GM12865 (cell line): ENCODE measurements around the gene TRPC1.

Experiments used
- DNase-seq: peaks from one replicate; pipeline ENCODE4 v3.0.0; 2010; ENCODE audit warnings: low read depth
- H3K4me3 ChIP-seq: 2 replicates; pipeline ENCODE4 v1.5.1; 2011; ENCODE audit warnings: mild to moderate bottlenecking, low read depth, low read length, control low read depth
- CTCF ChIP-seq: IDR thresholded peaks from 2 replicates; pipeline ENCODE4 v1.5.1; 2011; ENCODE audit warnings: low read length, control low read depth, low read depth, inconsistent platforms; ENCODE audit not compliant: insufficient read depth; ENCODE audit errors: missing control alignments

TRPC1 gene

GRCh38 chr3:142818651-142819050 is 94.8 kb downstream of the TRPC1 start:
- no peak for TF ChIP-seq CTCF
- no peak for DNase-seq
- no peak overlapping the region for H3K4me3 ChIP-seq

GRCh38 chr3:142819179-142819578 is 95.3 kb downstream of the TRPC1 start:
- no peak for TF ChIP-seq CTCF
- no peak overlapping the region for H3K4me3 ChIP-seq
- no peak for DNase-seq

DNA sequence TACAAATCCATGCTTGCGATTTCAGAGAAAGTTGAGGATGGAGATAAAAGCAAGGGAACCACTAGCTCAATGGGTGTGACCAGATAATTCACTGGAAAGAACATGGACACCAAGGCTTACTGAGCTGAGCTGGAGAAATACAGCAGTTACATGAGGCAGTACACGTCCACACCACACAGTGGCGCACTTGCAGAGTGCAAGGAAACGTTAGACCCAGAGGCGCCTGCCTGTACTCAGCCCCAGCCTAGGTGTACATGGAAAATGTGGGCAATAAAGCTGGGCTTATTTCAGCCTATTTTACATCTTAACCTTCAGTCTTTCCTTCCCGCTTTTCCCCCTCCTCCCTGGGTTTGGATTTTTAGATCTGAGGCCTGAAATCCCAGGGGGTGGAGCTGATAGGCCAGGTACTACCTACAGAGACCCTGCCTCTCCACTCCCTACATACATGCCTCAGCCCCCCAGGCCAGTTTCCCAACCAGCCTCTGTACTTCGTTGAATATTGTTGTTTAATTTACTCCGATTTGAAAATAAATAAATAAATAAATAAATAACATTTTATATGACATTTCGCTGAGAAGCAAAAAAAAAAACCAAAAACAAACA is 105.0 kb downstream of the TRPC1 start:
- H3K4me3 ChIP-seq, result no peak overlapping the region
- DNase-seq, result peak; percentile 83
- TF ChIP-seq CTCF, result peak; percentile 87

- DNase-seq, result no peak
- no peak overlapping the region for H3K4me3 ChIP-seq
- TF ChIP-seq CTCF, result no peak
Measured at GRCh38 chr3:142837526-142837925, 113.7 kb downstream of the TRPC1 start.

DNA sequence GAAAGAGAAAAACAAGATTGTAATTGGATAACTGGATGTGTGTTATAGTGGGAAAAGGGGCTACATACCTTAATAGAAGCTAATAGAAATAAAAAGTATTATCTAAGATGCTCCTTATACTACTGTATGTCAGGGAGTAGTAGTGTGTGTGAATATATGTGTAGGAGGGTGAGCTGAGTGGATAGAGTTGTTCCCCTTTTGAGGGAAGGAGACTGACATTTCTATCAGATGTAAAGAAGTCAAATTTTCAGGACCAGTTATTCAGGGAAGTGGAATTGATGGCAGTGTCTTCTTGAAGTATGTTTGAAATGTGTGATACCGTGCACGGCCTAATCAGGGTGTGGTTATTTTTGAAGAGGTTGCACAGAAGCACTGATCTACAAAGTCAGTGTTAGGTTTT is 116.0 kb downstream of the TRPC1 start:
- no peak overlapping the region for H3K4me3 ChIP-seq
- no peak for TF ChIP-seq CTCF
- no peak for DNase-seq

- no peak overlapping the region for H3K4me3 ChIP-seq
- DNase-seq, result peak; percentile 40
- TF ChIP-seq CTCF, result peak; percentile 42
Measured at GRCh38 chr3:142844339-142844977, 120.6 kb downstream of the TRPC1 start.

- TF ChIP-seq CTCF, result no peak
- no peak overlapping the region for H3K4me3 ChIP-seq
- no peak for DNase-seq
Measured at GRCh38 chr3:142846779-142847577, 123.1 kb downstream of the TRPC1 start.
